ENCODE measurements around the gene TOR2A.

DNA sequence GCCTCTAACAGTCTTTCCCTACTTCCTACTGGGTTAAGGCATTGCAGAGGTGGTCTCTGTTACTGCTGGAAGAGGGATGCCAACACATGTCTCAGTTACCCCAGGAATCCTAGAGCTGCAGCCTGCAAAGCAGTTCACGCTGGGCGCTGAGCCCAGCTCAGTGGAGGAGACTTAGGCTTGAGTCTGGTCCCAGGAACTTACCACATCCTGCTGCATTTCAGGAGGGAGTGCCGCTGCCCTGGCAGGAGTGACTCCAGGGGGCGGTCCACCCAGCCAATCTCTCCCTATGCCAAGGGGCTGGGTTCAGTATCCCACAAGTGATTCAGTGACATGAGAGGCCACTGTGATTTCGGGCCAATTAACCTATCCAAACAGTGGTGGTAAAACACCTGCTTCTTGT is 11.7 kb downstream of the TOR2A start:
- TF ChIP-seq, protein P1, sequence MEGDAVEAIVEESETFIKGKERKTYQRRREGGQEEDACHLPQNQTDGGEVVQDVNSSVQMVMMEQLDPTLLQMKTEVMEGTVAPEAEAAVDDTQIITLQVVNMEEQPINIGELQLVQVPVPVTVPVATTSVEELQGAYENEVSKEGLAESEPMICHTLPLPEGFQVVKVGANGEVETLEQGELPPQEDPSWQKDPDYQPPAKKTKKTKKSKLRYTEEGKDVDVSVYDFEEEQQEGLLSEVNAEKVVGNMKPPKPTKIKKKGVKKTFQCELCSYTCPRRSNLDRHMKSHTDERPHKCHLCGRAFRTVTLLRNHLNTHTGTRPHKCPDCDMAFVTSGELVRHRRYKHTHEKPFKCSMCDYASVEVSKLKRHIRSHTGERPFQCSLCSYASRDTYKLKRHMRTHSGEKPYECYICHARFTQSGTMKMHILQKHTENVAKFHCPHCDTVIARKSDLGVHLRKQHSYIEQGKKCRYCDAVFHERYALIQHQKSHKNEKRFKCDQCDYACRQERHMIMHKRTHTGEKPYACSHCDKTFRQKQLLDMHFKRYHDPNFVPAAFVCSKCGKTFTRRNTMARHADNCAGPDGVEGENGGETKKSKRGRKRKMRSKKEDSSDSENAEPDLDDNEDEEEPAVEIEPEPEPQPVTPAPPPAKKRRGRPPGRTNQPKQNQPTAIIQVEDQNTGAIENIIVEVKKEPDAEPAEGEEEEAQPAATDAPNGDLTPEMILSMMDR (IDR thresholded peaks at IDR 0.05), result no peak
- TF ChIP-seq EZH2 (IDR thresholded peaks at IDR 0.05), result no peak
- TF ChIP-seq EZH2phosphoT487 (IDR thresholded peaks at IDR 0.05), result no peak

Measured in neural progenitor cell (in vitro differentiated cells).